Endometrium (tissue), 2 donors: ENCODE results near the gene MAGEB3.
"Not testable (repeated sequence)": the region's sequence is repeated elsewhere in the genome, so short reads cannot be mapped to it uniquely, and the experiment has no call there.

Experiments
- FAIRE-seq: peaks from 2 replicates; lab custom pipeline; 2012; peaks lifted over from hg19 to GRCh38; lab: Jason Lieb, UNC
- donor health status: control.
- donor health status: control.

The MAGEB3 gene, protein sequence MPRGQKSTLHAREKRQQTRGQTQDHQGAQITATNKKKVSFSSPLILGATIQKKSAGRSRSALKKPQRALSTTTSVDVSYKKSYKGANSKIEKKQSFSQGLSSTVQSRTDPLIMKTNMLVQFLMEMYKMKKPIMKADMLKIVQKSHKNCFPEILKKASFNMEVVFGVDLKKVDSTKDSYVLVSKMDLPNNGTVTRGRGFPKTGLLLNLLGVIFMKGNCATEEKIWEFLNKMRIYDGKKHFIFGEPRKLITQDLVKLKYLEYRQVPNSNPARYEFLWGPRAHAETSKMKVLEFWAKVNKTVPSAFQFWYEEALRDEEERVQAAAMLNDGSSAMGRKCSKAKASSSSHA

GRCh38 chrX:30230395-30230794 lies at the start of gene MAGEB3:
Gene MAGEB3, plus strand, starts transcription at chrX:30230657. Its CDS starts 5,268 bp downstream, at chrX:30235925.
- FAIRE-seq = no peak

DNA sequence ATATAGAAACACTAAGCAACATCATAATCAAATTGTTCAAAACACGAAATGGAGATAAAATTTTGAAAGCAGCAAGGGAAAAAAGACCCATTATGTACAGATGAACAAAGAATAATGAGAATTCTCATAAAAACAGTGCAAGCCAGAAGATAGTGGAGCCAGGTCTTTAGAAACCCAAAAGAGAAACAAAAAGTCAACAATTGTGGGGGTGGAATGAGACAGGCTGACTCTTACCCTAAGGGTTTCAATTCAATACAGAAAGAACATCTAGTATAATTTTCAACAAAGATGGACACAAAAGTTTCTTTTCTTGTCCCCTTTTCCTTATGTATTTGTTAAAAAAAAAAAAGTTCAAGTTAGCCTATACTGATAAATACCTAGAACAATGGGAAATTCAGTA lies 49.1 kb upstream of the MAGEB3 start:
- no peak for FAIRE-seq

DNA sequence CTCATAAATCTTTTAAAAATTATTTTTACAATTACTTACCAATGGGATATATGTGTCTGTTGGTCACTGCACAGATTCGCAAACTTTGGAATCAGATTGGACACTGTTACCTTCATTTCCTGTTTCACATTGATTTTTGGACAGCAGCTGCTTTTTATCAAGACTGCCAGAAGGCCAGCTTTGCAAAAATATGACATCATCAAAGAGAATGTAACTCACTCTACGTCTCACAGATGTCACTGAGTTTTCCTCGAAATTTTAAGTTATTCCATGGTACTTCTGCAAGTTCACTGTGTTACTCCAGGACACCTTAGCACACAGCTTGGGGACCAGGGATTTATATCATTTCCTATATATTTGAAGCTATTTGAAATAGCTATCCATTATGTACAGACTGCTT lies 46.9 kb upstream of the MAGEB3 start:
- no peak for FAIRE-seq

DNA sequence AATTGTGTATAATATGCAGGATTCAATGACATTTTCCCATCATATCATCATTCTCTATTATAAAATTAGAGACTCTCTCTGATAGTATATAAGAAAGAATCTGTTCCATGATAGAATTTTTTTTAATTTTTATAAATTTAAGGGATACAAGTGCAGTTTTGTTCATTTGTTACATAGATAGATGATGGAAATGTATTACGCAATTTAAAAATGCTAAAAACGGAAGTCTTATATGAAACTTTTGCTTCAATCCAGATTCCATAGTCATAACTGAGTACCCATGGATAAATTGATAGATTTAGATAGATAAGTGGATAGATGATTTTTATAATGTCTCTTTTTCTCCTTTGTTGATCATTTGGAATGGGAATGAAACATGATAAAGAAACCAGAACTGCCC lies 40.0 kb upstream of the MAGEB3 start:
- FAIRE-seq = peak; percentile 15

- FAIRE-seq = not testable (repeated sequence)
Measured at GRCh38 chrX:30193910-30194309, 36.5 kb upstream of the MAGEB3 start.

- no peak for FAIRE-seq
Measured at GRCh38 chrX:30196322-30196721, 34.1 kb upstream of the MAGEB3 start.

- no peak for FAIRE-seq
Measured at GRCh38 chrX:30212172-30212571, 18.3 kb upstream of the MAGEB3 start.

GRCh38 chrX:30215357-30215843 lies 15.1 kb upstream of the MAGEB3 start, which contains the start of gene MAGEB2:
Gene MAGEB2, plus strand, starts transcription at chrX:30215563. Its CDS starts 3,018 bp downstream, at chrX:30218581.
- no peak for FAIRE-seq

DNA sequence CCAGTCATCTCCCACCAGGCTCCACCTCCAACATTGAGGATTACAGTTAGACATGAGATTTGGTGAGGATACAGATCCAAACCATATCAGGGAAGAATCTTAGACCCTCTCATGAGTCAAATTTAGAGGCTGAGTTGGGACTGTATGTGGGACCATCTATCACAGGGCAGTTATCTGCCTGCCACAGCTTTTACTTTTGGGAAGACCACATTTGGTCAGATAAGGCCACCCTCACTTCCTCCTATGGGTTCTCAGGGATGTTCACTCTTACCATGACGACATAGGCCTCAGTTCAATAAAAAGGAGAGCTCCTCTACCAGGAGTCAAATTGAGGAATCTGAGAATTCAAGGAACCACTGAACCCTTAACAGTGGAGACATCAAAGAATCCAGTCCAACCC lies 13.0 kb upstream of the MAGEB3 start:
- no peak for FAIRE-seq

DNA sequence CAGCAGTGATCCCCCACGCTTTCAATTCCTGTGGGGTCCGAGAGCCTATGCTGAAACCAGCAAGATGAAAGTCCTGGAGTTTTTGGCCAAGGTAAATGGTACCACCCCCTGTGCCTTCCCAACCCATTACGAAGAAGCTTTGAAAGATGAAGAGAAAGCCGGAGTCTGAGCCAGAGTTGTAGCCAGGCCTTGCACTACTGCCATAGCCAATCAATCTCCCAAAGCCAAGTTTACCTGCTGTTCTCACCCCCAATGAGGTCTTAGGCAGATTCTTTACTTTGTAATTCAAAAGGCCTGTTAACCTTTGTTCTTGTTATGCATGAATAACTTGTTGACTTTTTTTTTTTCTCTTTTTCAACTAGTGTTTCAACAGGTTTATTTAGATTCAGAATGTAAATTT lies 11.1 kb upstream of the MAGEB3 start:
- FAIRE-seq = no peak

GRCh38 chrX:30220661-30221060 lies 9.8 kb upstream of the MAGEB3 start:
- no peak for FAIRE-seq

DNA sequence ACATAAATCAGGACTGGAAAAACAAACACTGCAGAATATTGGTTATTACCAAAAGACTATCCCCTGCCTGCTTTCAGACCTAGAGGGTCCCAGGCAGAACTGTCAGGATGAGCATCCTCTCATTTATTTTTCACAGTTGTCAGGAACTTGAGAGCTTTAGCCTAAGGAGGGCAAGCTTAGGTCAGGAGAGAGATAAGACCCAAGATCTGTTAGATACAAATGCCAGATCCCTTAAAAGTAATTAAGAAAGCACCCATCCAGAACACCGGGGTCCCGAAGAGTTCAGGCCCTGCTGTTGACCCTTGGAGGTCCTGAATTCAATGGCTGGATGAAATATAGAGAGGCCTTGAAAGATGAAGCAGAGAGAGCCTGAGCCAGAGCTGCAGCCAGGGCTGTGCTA lies 5.9 kb upstream of the MAGEB3 start:
- no peak for FAIRE-seq

- no peak for FAIRE-seq
Measured at GRCh38 chrX:30228526-30228925, 1.9 kb upstream of the MAGEB3 start.

DNA sequence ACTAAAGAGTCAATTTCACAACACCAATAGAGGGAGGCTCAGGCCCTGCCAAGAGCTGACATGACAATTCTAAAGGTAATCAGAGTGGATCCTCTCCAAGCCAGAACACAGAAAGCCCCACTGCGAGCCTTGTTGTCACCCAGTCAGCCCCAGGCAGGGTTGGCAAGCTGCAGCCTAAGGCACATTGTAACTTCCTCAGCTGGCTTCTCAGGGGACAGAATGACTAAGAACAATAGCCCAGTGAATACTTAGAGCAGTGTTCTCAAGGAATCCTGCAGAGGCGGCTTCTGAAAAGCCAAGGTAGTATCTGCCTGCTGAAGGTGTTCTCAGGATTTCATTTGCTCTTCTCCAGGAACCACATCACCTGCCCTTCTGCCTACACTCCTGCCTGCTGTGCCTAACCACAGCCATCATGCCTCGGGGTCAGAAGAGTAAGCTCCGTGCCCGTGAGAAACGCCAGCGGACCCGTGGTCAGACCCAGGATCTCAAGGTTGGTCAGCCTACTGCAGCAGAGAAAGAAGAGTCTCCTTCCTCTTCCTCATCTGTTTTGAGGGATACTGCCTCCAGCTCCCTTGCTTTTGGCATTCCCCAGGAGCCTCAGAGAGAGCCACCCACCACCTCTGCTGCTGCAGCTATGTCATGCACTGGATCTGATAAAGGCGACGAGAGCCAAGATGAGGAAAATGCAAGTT lies 11.4 kb downstream of the MAGEB3 start, which contains the start of gene MAGEB4:
Gene MAGEB4, plus strand, starts transcription at position 277 of the 692 bp plus-strand sequence. Its CDS starts 136 bp downstream, at position 413.
- FAIRE-seq = no peak

DNA sequence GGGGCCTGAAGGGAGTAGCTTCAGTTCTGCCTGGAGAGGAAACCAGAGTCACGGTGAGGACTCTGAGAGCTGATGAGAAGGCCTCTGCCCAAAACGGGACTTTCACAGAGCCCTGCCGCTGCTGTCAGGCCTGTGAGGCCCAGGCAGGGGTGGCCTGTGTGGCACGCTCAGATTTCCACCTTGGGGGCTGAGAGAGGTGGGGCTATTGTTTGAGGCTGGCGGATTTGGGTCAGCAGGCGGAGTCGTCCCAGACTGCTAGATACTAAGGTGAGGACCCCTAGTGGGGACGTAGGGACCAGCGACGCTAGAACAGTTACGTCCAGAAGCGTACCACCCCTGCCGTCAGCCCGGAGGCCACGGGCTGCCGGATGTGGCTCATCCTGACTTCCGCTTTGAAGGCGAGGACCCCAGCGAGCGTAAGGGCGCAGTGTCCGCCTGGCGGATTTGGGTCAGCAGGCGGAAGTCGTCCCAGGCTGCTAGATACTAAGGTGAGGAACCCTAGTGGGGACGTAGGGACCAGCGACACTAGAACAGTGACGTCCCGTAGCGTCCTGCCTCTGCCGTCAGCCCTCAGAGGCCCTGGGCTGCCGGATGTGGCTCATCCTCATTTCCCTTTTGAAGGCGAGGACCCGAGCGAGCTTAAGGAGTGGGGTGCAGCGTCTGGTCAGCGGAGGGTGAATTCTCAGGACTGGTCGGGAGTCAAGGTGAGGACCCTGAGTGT lies 16.5 kb downstream of the MAGEB3 start, which contains the start of gene MAGEB1:
Gene MAGEB1, plus strand, starts transcription at position 378 of the 721 bp plus-strand sequence. CDS start 3,348 bp downstream, outside the sequence.
- no peak for FAIRE-seq

DNA sequence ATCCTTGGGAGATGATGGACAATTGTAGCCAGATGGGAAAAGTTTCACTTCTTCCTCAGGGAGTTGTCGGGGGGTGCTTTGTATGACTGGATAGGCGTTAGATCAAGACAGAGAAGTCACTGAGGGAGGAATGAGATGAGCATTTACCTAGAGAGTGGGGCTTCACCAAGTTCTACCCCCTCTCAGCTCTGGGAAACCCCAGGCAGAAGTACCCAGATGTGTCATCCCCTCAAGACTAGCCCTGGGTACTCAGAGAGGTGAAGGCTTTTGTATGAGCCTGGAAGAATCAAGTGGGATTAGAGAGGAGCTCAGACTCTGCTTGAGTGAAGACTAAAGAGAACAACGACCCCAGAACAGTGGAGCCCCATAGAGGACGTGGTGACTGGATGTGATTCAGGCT lies 18.4 kb downstream of the MAGEB3 start:
- FAIRE-seq = no peak

DNA sequence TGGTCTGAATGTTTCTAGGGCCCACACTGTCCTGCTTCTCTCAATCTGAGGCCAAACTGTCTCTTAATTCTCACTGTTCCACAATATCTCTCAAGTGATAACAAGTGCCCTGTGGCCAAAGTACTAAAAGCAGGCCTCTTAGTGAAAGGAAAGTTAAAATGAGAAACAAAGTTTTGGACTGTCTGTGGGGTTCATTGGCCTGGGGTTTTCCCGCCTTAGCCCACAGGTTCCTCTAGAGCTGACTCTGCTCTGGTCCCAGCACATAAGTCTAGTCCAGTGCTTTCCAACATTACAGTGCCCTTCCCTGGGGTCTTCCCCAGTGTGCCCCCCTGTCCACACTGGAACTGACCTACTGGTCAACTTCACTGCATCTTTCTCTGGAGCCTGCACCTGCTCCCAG lies 22.8 kb downstream of the MAGEB3 start:
- no peak for FAIRE-seq

- no peak for FAIRE-seq
Measured at GRCh38 chrX:30259927-30260326, 29.5 kb downstream of the MAGEB3 start.

GRCh38 chrX:30261012-30261411 lies 30.6 kb downstream of the MAGEB3 start:
- no peak for FAIRE-seq

DNA sequence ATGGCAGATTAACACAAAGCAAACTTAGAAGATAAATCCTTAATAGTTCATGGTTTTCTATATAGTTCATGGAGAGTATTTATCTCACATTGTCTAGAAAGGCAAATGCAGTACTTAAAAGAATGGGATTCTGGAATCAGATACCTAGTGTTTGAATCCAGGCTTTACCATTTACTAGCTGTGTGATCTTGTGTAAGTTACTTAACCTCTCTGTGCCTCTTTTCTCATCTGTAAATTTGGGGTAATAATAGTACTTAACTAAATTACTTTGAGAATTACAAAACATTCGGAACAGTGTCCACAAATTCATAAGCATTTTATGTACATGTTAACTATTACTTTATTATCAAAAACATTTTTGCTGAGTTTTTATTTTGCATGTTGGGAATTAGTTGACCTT lies 32.3 kb downstream of the MAGEB3 start:
- no peak for FAIRE-seq

DNA sequence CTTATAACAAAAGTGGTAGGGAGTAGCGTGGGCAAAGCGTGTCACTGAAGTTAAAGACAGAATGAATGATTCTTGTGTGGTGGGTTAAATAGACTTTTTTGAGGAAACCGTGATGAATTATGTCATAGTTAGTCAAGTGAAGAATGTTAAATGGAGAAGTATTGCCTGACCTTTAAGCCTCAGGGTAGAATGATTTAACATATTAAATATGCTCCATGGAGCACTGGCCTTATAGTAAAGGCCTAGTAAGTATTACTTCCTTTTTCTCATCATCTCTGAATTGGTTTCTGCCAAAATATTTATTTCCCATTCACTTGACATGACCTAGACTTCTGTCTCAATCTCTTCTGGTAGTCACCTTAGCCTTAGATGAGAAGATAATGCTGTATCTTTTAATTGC lies 40.2 kb downstream of the MAGEB3 start:
- no peak for FAIRE-seq

DNA sequence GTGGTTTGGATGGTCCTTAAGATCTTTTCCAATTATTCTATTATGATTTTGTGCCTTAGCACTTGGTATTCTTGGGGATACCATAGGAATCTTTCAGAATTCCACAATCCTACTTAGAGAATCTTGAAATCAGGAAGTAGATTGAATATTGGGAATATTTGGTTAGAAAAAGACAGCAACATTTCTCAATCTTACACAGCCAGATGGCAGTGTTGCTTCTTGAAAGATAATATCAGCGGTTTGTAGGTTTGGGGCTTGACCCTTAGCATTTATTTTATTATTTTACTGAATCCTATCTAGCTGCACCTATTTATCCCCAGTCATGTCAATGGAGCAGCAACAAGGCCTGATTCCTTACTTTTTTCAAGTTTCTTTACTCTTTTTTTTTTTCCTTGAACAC lies 45.0 kb downstream of the MAGEB3 start:
- no peak for FAIRE-seq

- FAIRE-seq = no peak
Measured at GRCh38 chrX:30278365-30278764, 47.9 kb downstream of the MAGEB3 start.
